ENCODE data around the gene CDK5.

DNA sequence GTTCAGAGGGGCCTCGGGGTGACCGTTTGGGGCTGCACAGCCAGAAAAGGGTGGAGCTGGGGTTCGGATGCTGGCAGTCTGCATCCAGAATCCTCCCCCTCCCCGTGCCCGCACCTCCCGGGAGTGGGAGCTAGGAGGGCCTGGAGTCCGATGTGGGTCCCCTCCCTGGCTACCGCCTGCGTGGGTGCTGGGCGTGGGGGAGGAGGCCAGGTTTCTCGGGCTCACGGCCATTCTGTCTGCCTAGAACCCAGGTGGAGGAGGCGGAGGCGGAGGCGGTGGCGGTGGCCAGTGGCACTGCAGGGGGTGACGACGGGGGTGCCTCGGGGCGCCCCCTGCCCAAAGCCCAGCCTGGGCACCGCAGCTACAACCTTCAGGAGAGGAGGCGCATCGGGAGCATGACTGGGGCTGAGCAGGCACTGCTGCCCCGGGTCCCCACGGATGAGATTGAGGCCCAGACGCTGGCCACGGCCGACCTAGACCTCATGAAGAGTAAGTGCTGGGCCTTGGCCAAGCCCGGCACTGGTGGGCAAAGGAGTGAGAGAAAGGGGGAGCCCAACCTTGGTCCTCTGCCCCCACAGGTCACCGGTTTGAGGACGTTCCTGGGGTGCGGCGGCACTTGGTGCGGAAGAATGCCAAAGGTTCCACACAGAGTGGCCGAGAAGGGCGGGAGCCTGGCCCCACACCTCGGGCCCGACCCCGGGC lies 8.7 kb upstream of the CDK5 start:
- TF ChIP-seq, protein P1, sequence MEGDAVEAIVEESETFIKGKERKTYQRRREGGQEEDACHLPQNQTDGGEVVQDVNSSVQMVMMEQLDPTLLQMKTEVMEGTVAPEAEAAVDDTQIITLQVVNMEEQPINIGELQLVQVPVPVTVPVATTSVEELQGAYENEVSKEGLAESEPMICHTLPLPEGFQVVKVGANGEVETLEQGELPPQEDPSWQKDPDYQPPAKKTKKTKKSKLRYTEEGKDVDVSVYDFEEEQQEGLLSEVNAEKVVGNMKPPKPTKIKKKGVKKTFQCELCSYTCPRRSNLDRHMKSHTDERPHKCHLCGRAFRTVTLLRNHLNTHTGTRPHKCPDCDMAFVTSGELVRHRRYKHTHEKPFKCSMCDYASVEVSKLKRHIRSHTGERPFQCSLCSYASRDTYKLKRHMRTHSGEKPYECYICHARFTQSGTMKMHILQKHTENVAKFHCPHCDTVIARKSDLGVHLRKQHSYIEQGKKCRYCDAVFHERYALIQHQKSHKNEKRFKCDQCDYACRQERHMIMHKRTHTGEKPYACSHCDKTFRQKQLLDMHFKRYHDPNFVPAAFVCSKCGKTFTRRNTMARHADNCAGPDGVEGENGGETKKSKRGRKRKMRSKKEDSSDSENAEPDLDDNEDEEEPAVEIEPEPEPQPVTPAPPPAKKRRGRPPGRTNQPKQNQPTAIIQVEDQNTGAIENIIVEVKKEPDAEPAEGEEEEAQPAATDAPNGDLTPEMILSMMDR (IDR thresholded peaks at IDR 0.05), result no peak
- TF ChIP-seq EP300 (IDR thresholded peaks at IDR 0.05), result no peak

Measured in upper lobe of left lung (tissue), 4 donors.